ENCODE measurements around the gene CD8B. TPM values are rescaled to one million over a fixed set of nuclear protein-coding genes. Genes with fewer than 3 reads are reported as not detected.

Gene CD8B
- total and polyA plus RNA-seq, 2 experiments from 2014 or later, result 0.31 to 0.63 TPM

DNA sequence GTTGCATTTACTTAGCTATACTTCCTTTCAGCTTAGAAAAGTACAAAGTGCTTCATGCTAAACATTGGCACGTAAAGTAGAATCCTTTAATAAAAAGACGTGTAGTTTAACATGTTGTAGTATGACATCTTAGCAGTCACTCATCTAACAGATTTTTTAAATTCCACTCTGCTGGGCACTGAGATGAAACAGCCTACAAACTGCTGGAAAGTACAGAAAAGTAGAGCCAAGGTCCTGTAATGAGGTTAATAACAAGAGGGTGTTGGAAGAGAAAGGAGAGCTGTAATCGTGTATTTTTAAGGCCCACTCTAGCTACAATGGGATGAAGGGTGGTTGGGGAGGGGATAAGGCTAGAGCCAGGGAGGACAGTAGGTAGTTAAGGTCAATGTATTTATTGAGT is 81.7 kb downstream of the CD8B start (continued):
- TF ChIP-seq, protein P1, sequence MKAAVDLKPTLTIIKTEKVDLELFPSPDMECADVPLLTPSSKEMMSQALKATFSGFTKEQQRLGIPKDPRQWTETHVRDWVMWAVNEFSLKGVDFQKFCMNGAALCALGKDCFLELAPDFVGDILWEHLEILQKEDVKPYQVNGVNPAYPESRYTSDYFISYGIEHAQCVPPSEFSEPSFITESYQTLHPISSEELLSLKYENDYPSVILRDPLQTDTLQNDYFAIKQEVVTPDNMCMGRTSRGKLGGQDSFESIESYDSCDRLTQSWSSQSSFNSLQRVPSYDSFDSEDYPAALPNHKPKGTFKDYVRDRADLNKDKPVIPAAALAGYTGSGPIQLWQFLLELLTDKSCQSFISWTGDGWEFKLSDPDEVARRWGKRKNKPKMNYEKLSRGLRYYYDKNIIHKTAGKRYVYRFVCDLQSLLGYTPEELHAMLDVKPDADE (IDR thresholded peaks at IDR 0.05), result no peak
- no peak for TF ChIP-seq STAT1 (IDR thresholded peaks at IDR 0.05; ENCODE audit: unreplicated experiment)
- no peak for TF ChIP-seq NANOG (IDR thresholded peaks at IDR 0.05; ENCODE audit: borderline replicate concordance)
- no peak for TF ChIP-seq CREB1 (CRISPR knock-in tag; IDR thresholded peaks at IDR 0.05; ENCODE audit: low read depth)
- TF ChIP-seq ZNF331 (CRISPR knock-in tag; IDR thresholded peaks at IDR 0.05; ENCODE audit: low read depth), result no peak
- TF ChIP-seq, protein P2, sequence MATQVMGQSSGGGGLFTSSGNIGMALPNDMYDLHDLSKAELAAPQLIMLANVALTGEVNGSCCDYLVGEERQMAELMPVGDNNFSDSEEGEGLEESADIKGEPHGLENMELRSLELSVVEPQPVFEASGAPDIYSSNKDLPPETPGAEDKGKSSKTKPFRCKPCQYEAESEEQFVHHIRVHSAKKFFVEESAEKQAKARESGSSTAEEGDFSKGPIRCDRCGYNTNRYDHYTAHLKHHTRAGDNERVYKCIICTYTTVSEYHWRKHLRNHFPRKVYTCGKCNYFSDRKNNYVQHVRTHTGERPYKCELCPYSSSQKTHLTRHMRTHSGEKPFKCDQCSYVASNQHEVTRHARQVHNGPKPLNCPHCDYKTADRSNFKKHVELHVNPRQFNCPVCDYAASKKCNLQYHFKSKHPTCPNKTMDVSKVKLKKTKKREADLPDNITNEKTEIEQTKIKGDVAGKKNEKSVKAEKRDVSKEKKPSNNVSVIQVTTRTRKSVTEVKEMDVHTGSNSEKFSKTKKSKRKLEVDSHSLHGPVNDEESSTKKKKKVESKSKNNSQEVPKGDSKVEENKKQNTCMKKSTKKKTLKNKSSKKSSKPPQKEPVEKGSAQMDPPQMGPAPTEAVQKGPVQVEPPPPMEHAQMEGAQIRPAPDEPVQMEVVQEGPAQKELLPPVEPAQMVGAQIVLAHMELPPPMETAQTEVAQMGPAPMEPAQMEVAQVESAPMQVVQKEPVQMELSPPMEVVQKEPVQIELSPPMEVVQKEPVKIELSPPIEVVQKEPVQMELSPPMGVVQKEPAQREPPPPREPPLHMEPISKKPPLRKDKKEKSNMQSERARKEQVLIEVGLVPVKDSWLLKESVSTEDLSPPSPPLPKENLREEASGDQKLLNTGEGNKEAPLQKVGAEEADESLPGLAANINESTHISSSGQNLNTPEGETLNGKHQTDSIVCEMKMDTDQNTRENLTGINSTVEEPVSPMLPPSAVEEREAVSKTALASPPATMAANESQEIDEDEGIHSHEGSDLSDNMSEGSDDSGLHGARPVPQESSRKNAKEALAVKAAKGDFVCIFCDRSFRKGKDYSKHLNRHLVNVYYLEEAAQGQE (IDR thresholded peaks at IDR 0.05; ENCODE audit: unreplicated experiment), result no peak
- no peak for TF ChIP-seq EZH2phosphoT487 (IDR thresholded peaks at IDR 0.05; ENCODE audit: unreplicated experiment)
- no peak for TF ChIP-seq JUNB (IDR thresholded peaks at IDR 0.05; ENCODE audit: unreplicated experiment)

DNA sequence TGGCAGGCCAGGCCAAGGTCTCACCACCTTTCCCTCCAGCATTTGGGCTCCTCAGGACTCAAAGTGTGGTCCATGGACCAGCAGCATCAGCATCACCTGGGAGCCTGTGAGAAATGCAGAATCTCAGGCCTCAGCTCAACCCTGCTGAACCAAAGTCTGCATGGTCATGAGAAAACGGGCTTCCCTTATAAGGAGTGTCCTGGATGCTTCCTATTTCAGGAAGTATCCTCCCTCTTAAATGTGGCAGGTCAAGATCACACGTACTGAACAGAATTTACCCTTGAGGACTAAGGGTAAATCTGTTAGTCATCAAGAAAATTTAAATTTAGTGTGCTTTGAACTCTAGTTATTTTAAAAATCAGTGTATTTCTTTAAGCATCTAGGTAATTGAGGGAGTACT is 82.7 kb downstream of the CD8B start:
- no peak overlapping the region for H3K4me3 ChIP-seq
- no peak overlapping the region for H3K4me2 ChIP-seq
- H3K36me3 ChIP-seq (ENCODE audit: insufficient read depth), result 0 out of 2 replicates have a peak, but pooled peaks cover 7% of the 10 kb centered on the region
- Mint-ChIP-seq H3K27me3 (ENCODE audit: insufficient read depth, low read depth, poor library complexity) (no peaks in the 10 kb centered on the region), H3K9me3 (no peaks in the 10 kb centered on the region), H3K4me3 (no peak overlapping the region), H3K4me1 (peaks cover 8% of the 10 kb centered on the region; the same call in 2 of the 3 replicates), H3K36me3 (ENCODE audit: low read depth) (peaks cover 4% of the 10 kb centered on the region; the same call in 2 of the 3 replicates), H3K27ac (no peak overlapping the region)
- no peaks in the 10 kb centered on the region for H4K20me1 ChIP-seq (replicated peaks; ENCODE audit: insufficient read depth)
- H2AFZ ChIP-seq, result no peak overlapping the region
- DNase-seq (ENCODE audit: low spot score) (no peak), ATAC-seq (peak; percentile 23; the same call in 2 of the 3 replicates)
- TF ChIP-seq, protein P3, sequence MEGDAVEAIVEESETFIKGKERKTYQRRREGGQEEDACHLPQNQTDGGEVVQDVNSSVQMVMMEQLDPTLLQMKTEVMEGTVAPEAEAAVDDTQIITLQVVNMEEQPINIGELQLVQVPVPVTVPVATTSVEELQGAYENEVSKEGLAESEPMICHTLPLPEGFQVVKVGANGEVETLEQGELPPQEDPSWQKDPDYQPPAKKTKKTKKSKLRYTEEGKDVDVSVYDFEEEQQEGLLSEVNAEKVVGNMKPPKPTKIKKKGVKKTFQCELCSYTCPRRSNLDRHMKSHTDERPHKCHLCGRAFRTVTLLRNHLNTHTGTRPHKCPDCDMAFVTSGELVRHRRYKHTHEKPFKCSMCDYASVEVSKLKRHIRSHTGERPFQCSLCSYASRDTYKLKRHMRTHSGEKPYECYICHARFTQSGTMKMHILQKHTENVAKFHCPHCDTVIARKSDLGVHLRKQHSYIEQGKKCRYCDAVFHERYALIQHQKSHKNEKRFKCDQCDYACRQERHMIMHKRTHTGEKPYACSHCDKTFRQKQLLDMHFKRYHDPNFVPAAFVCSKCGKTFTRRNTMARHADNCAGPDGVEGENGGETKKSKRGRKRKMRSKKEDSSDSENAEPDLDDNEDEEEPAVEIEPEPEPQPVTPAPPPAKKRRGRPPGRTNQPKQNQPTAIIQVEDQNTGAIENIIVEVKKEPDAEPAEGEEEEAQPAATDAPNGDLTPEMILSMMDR (conservative IDR thresholded peaks at IDR 0.05; ENCODE audit: low read depth in 2 of 2), result no peak
- TF ChIP-seq EZH2phosphoT487 (IDR thresholded peaks at IDR 0.05; ENCODE audit: unreplicated experiment) (no peak), POLR2AphosphoS5 (IDR thresholded peaks at IDR 0.05; ENCODE audit: low read depth) (no peak), NANOG (IDR thresholded peaks at IDR 0.05; ENCODE audit: borderline replicate concordance) (no peak)
- H3F3A ChIP-seq (replicated peaks; ENCODE audit: low read depth), result no peaks in the 10 kb centered on the region
- no peaks in the 10 kb centered on the region for H3K27me3 ChIP-seq (ENCODE audit: insufficient read depth)
- no peaks in the 10 kb centered on the region for H3K79me2 ChIP-seq (replicated peaks; ENCODE audit: insufficient read depth)
- no peak overlapping the region for H3K27ac ChIP-seq (ENCODE audit: low read depth)
- no peaks in the 10 kb centered on the region for H3K9me2 ChIP-seq (ENCODE audit: insufficient read depth)
- no peaks in the 10 kb centered on the region for H3K4me1 ChIP-seq (ENCODE audit: insufficient read depth)

Measured in GM23338 (cell line).